H1 (cell line): ENCODE results near the gene ZNF24. TPM values are rescaled to one million over a fixed set of nuclear protein-coding genes. Genes with fewer than 3 reads are reported as not detected.
A peak's percentile ranks its signal among the peaks of the same experiment; 100 is the strongest.

ENCODE experiments used
- CTCF ChIA-PET: fragments of 300-600 bp; sonication (Branson Sonifier 250); formaldehyde crosslinking; loops from one replicate; lab custom pipeline; 2021; ENCODE audit not compliant: partially characterized antibody; lab: Charles Lee
- POLR2A ChIA-PET: fragments of 300-600 bp; sonication (Branson Sonifier 250); formaldehyde crosslinking; loops from one replicate; lab custom pipeline; 2021; ENCODE audit warnings: inconsistent platforms; ENCODE audit not compliant: partially characterized antibody; lab: Charles Lee
- DNase-seq, 2 experiments: peaks; one replicate each; pipeline versions ENCODE4 v3.0.0 to v3.0.0-alpha.2; 2010 to 2022; ENCODE audit warnings: low spot score in 2 of 2, low read depth in 1 of 2, mixed read lengths in 1 of 2
- FAIRE-seq: peaks from 2 replicates; lab custom pipeline; 2011; peaks lifted over from hg19 to GRCh38; lab: Jason Lieb, UNC
- H2AFZ ChIP-seq: 2 replicates; pipeline ENCODE4 v1.8.1; 2012; ENCODE audit warnings: low read length, inconsistent platforms
- H2AK5ac ChIP-seq: 2 replicates; pipeline ENCODE4 v1.6.1; 2013; ENCODE audit warnings: low read depth, low read length
- H2BK120ac ChIP-seq: replicated peaks from 2 replicates; pipeline ENCODE3; 2013; ENCODE audit warnings: low read depth, low read length, inconsistent platforms
- H2BK12ac ChIP-seq: 2 replicates; pipeline ENCODE4 v1.6.1; 2013; ENCODE audit warnings: low read depth, low read length
- H2BK15ac ChIP-seq: 2 replicates; pipeline ENCODE4 v1.6.1; 2013; ENCODE audit warnings: low read length
- H2BK20ac ChIP-seq: 2 replicates; pipeline ENCODE4 v1.6.1; 2013; ENCODE audit warnings: low read length
- H2BK5ac ChIP-seq: 2 replicates; pipeline ENCODE4 v1.6.1; 2013; ENCODE audit warnings: low read depth, low read length
- H3K14ac ChIP-seq: 2 replicates; pipeline ENCODE4 v1.6.1; 2013; ENCODE audit warnings: inconsistent platforms; ENCODE audit not compliant: insufficient read length
- H3K18ac ChIP-seq: 2 replicates; pipeline ENCODE4 v1.6.1; 2013; ENCODE audit warnings: low read length; ENCODE audit errors: extremely low read depth
- H3K23ac ChIP-seq: 2 replicates; pipeline ENCODE4 v1.6.1; 2013; ENCODE audit warnings: inconsistent platforms; ENCODE audit not compliant: insufficient read length
- H3K23me2 ChIP-seq: 2 replicates; pipeline ENCODE4 v1.6.1; 2013; ENCODE audit warnings: low read depth, low read length
- H3K27ac ChIP-seq: 2 replicates; pipeline ENCODE4 v1.6.1; 2011; ENCODE audit warnings: low read depth, low read length, inconsistent platforms
- H3K27me3 ChIP-seq, 4 experiments: replicated peaks in 1 of 4; 1 replicate in 1 of 4; 2 replicates in 3 of 4; pipeline versions ENCODE4 v1.6.1 to v1.8.1; 2011 to 2013; ENCODE audit warnings: low read length in 3 of 4, mild to moderate bottlenecking in 3 of 4, inconsistent platforms in 2 of 4, mixed read lengths in 2 of 4, moderate library complexity in 1 of 4; ENCODE audit not compliant: control insufficient read depth in 3 of 4, insufficient read depth in 3 of 4; ENCODE audit errors: extremely low read depth in 1 of 4
- H3K36me3 ChIP-seq, 4 experiments: 2 replicates each; pipeline versions ENCODE4 v1.6.1 to v1.8.1; 2011 to 2013; ENCODE audit warnings: mild to moderate bottlenecking in 4 of 4, low read length in 3 of 4, moderate library complexity in 2 of 4, control low read depth in 1 of 4, inconsistent platforms in 1 of 4; ENCODE audit not compliant: insufficient read depth in 4 of 4, control insufficient read depth in 2 of 4
- H3K4ac ChIP-seq: replicated peaks from 2 replicates; pipeline ENCODE3; 2013; ENCODE audit warnings: low read length, low read depth, mixed read lengths, inconsistent platforms; ENCODE audit not compliant: insufficient read length
- H3K4me1 ChIP-seq, 4 experiments: replicated peaks in 1 of 4; 1 replicate in 1 of 4; 2 replicates in 3 of 4; pipeline versions ENCODE4 v1.6.1 to v1.8.1; 2011 to 2013; ENCODE audit warnings: low read length in 3 of 4, inconsistent platforms in 2 of 4, mixed read lengths in 1 of 4; ENCODE audit not compliant: insufficient read depth in 4 of 4, control insufficient read depth in 3 of 4
- H3K4me2 ChIP-seq, 2 experiments: 2 replicates each; pipeline versions ENCODE4 v1.6.1 to v1.8.1; 2011 to 2013; ENCODE audit warnings: low read depth in 2 of 2, low read length in 2 of 2, control low read depth in 1 of 2, inconsistent platforms in 1 of 2, mild to moderate bottlenecking in 1 of 2; ENCODE audit not compliant: insufficient read depth in 1 of 2
- H3K4me3 ChIP-seq, 4 experiments: fragments of 200-600, 300-600 bp in 1 of 4; sonication (generic), shearing (Covaris generic), sonication (Bioruptor Twin) in 1 of 4; 2 replicates each; pipeline versions ENCODE4 v1.5.1 to v1.8.1; 2011 to 2016; ENCODE audit warnings: low read length in 4 of 4, low read depth in 3 of 4, control low read depth in 2 of 4, inconsistent platforms in 2 of 4, mild to moderate bottlenecking in 2 of 4, mixed read lengths in 1 of 4, moderate library complexity in 1 of 4; ENCODE audit not compliant: insufficient read depth in 2 of 4; ENCODE audit errors: extremely low read depth in 1 of 4
- H3K56ac ChIP-seq: replicated peaks from 2 replicates; pipeline ENCODE3; 2013; ENCODE audit warnings: low read depth, mild to moderate bottlenecking, mixed read lengths, low read length, inconsistent platforms; ENCODE audit not compliant: insufficient read length
- H3K79me1 ChIP-seq: 2 replicates; pipeline ENCODE4 v1.6.1; 2013; ENCODE audit warnings: low read depth, low read length, control low read depth
- H3K79me2 ChIP-seq, 2 experiments: 2 replicates each; pipeline versions ENCODE4 v1.6.1 to v1.8.1; 2012 to 2013; ENCODE audit warnings: low read length in 2 of 2, mild to moderate bottlenecking in 2 of 2, inconsistent platforms in 1 of 2; ENCODE audit not compliant: insufficient read depth in 2 of 2, control insufficient read depth in 1 of 2
- H3K9ac ChIP-seq, 4 experiments: replicated peaks in 1 of 4; 1 replicate in 1 of 4; 2 replicates in 3 of 4; pipeline versions ENCODE4 v1.6.1 to v1.8.1; 2011 to 2013; ENCODE audit warnings: low read depth in 3 of 4, low read length in 3 of 4, control low read depth in 2 of 4, mild to moderate bottlenecking in 2 of 4, moderate library complexity in 2 of 4, inconsistent platforms in 1 of 4; ENCODE audit errors: extremely low read depth in 1 of 4
- H3K9me3 ChIP-seq, 2 experiments: 2 replicates each; pipeline versions ENCODE4 v1.6.1 to v1.8.1; 2012 to 2013; ENCODE audit warnings: mild to moderate bottlenecking in 2 of 2, moderate library complexity in 2 of 2, control low read depth in 1 of 2, inconsistent platforms in 1 of 2, low read depth in 1 of 2, low read length in 1 of 2, mixed read lengths in 1 of 2; ENCODE audit not compliant: insufficient read depth in 2 of 2
- H4K20me1 ChIP-seq, 2 experiments: replicated peaks in 1 of 2; 2 replicates each; pipeline versions ENCODE3 to v1.8.1; 2011 to 2013; ENCODE audit warnings: inconsistent platforms in 2 of 2, low read length in 2 of 2, mild to moderate bottlenecking in 1 of 2; ENCODE audit not compliant: insufficient read depth in 2 of 2, control insufficient read depth in 1 of 2
- H4K5ac ChIP-seq: 2 replicates; pipeline ENCODE4 v1.6.1; 2013; ENCODE audit warnings: low read length, low read depth, mixed read lengths, inconsistent platforms; ENCODE audit not compliant: insufficient read length
- H4K8ac ChIP-seq: 2 replicates; pipeline ENCODE4 v1.8.0; 2013; ENCODE audit warnings: mild to moderate bottlenecking, moderate library complexity, low read length, inconsistent platforms; ENCODE audit not compliant: insufficient read depth; ENCODE audit errors: extremely low read depth
- H4K91ac ChIP-seq: replicated peaks from 2 replicates; pipeline ENCODE3; 2013; ENCODE audit warnings: low read length, mixed read lengths, inconsistent platforms; ENCODE audit not compliant: insufficient read length
- ATF3 ChIP-seq: IDR thresholded peaks from 2 replicates; pipeline ENCODE4 v1.6.1; 2011; ENCODE audit warnings: low read depth, mild to moderate bottlenecking, low read length; ENCODE audit not compliant: insufficient read depth
- CBX8 ChIP-seq: fragments of 300-800, 300-1000 bp; sonication (generic); IDR thresholded peaks from 2 replicates; pipeline ENCODE4 v1.7.1; 2016; ENCODE audit warnings: low read depth, low read length, borderline replicate concordance
- GABPA ChIP-seq: IDR thresholded peaks from 2 replicates; pipeline ENCODE4 v1.6.1; 2011; ENCODE audit warnings: mild to moderate bottlenecking, low read length, moderate library complexity, borderline replicate concordance; ENCODE audit not compliant: insufficient read depth
- POLR2A ChIP-seq, 2 experiments: IDR thresholded peaks; 1 replicate in 1 of 2; 2 replicates in 1 of 2; pipeline ENCODE4 v1.6.1; 2011; ENCODE audit warnings: low read depth in 2 of 2, low read length in 2 of 2, mild to moderate bottlenecking in 2 of 2; ENCODE audit errors: control extremely low read depth in 1 of 2
- RAD21 ChIP-seq, 2 experiments: IDR thresholded peaks in 1 of 2; conservative IDR thresholded peaks in 1 of 2; 2 replicates each; pipeline ENCODE4 v1.6.1; 2011; ENCODE audit warnings: low read depth in 2 of 2, low read length in 2 of 2, improper control_type of control experiment in 1 of 2, inconsistent platforms in 1 of 2, mild to moderate bottlenecking in 1 of 2, moderate library complexity in 1 of 2
- SIN3A ChIP-seq, 2 experiments: IDR thresholded peaks in 1 of 2; conservative IDR thresholded peaks in 1 of 2; 2 replicates each; pipeline ENCODE4 v1.6.1; 2011 to 2012; ENCODE audit warnings: low read length in 2 of 2, improper control_type of control experiment in 1 of 2, low read depth in 1 of 2, mild to moderate bottlenecking in 1 of 2
- SP1 ChIP-seq: IDR thresholded peaks from 2 replicates; pipeline ENCODE4 v1.6.1; 2011; ENCODE audit warnings: low read depth, low read length
- WGBS, 2 experiments: shearing (Covaris generic) in 1 of 2; methylation state at CpG; one replicate each; pipeline versions ENCODE4 v1.1.6 to v1.1.7; 2013 to 2015; ENCODE audit warnings: low lambda C conversion rate in 2 of 2, mixed read lengths in 2 of 2, inconsistent platforms in 1 of 2, low coverage in 1 of 2, missing lambda C conversion rate in 1 of 2; ENCODE audit not compliant: insufficient replicate concordance in 2 of 2, insufficient coverage in 1 of 2, insufficient read length in 1 of 2; ENCODE audit errors: extremely low coverage in 1 of 2, missing lambda C conversion rate in 1 of 2; 5-methylcytosine and 5-hydroxymethylcytosine counted together
- polyA plus RNA-seq, 7 experiments: library from polyadenylated mRNA; depleted of rRNA in 3 of 7; stranded (reverse) in 5 of 7; unstranded in 2 of 7; fragments of >200 nt in 5 of 7; fragments of 200-250 nt in 2 of 7; gene quantifications; 1 replicate in 5 of 7; 2 replicates in 1 of 7; 4 replicates in 1 of 7; pipeline versions ENCODE4 v1.2.1 to v1.2.3, GENCODE V29; 2011 to 2013; ENCODE audit warnings: missing spikeins in 2 of 7, mixed read lengths in 2 of 7
- total RNA-seq: library from RNA; stranded (reverse); fragmentation: NEBNext Ultra II Directional; extraction: Animal tissue kit (Norgen Biotek cat#: 25700); gene quantifications from 2 replicates; pipeline ENCODE4 v1.2.1, GENCODE V29; 2021

ZNF24 gene
- total and polyA plus RNA-seq, 2 of the 8 experiments (the other 6 are each of a cell fraction or from before 2014, with no cell fraction given), result 12.5 to 56.9 TPM

- Histone ChIP-seq H3K27me3 (no peaks in the 10 kb centered on the region), H3K27ac (peak overlapping the region; percentile 2; the same call in 1 of the 2 replicates), H3K79me1 (no peaks in the 10 kb centered on the region), H3K9me3 (no peaks in the 10 kb centered on the region), H3K4ac (no peak overlapping the region), H3K23ac (no peak overlapping the region), H3K18ac (no peak overlapping the region), H2BK5ac (no peak overlapping the region), H4K5ac (no peak overlapping the region), H3K36me3 (peaks cover 0 to 31% (median 21%) of the 10 kb centered on the region in 4 experiments; a peak in 5 of 8 replicates), H2AK5ac (no peak overlapping the region), H3K4me1 (peaks cover 0 to 5% (median 0%) of the 10 kb centered on the region in 4 experiments; a peak in 1 of 7 replicates), H4K20me1 (no peaks in the 10 kb centered on the region), H2BK15ac (no peak overlapping the region), H3K4me2 (no peak overlapping the region), H4K8ac (no peak overlapping the region), H2BK12ac (no peak overlapping the region), H3K14ac (no peak overlapping the region), H3K79me2 (no peaks in the 10 kb centered on the region), H3K9ac (peak overlapping the region in 1 of 4 experiments; percentile 40; a peak in 1 of 7 replicates), H3K23me2 (no peaks in the 10 kb centered on the region), H4K91ac (no peak overlapping the region), H2BK120ac (no peak overlapping the region), H2BK20ac (no peak overlapping the region), H3K4me3 (no peak overlapping the region), H3K56ac (no peak overlapping the region), H2AFZ (no peak overlapping the region)
- peak; percentile 13 for FAIRE-seq
- no peak for TF ChIP-seq GABPA
- 0 out of 2 replicates have a peak, but pooled peaks have one; percentile 30 for TF ChIP-seq SP1
- no peak for TF ChIP-seq SIN3A (conservative IDR thresholded peaks at IDR 0.05 in 1 of 2, IDR thresholded peaks at IDR 0.05 in 1 of 2; ENCODE audit: low read depth in 1 of 2, low read length in 2 of 2)
- no peak for TF ChIP-seq CBX8
- TF ChIP-seq ATF3, result no peak
- no peak for TF ChIP-seq POLR2A (IDR thresholded peaks at IDR 0.05; ENCODE audit: control extremely low read depth in 1 of 2, low read depth in 2 of 2, low read length in 2 of 2)
- TF ChIP-seq RAD21 (IDR thresholded peaks at IDR 0.05 in 1 of 2, conservative IDR thresholded peaks at IDR 0.05 in 1 of 2; ENCODE audit: low read depth in 2 of 2, low read length in 2 of 2), result no peak
- 79% methylated on average over 4 of the region's 4 CpGs; no CpG with 5 or more reads in 1 of the 2 experiments for WGBS, 2 experiments
- CTCF ChIA-PET, result interaction anchor here (1.0 kb wide), 1 partner anchor 71 kb away, joined by 3 read pairs; no protein-coding TSS in a partner anchor
- POLR2A ChIA-PET, result interaction anchor here (0.9 to 1.9 kb wide), 8 partner anchors 9 to 63 kb away, joined by 3 to 8 read pairs (median 5); partner anchors contain the start of genes ZNF24 and ZSCAN30
- DNase-seq, result no peak
Observed at GRCh38 chr18:35331367-35332087, 12.7 kb downstream of the ZNF24 start.
